DOHH2 (cell line): ENCODE measurements around the gene TENT4A.

ENCODE experiments used
- H3F3A ChIP-seq: fragments of 200-600 bp; sonication (generic), shearing (Covaris generic); 2 replicates; pipeline ENCODE4 v1.6.0; 2016; ENCODE audit warnings: antibody characterized with exemption, mild to moderate bottlenecking; ENCODE audit not compliant: control insufficient read depth, insufficient read depth
- H3K27ac ChIP-seq: fragments of 200-600 bp; sonication (generic); 2 replicates; pipeline ENCODE4 v1.5.1; 2014; ENCODE audit warnings: low read depth, mild to moderate bottlenecking, low read length, moderate library complexity
- H3K27me3 ChIP-seq: fragments of 200-600 bp; sonication (generic); 2 replicates; pipeline ENCODE4 v1.6.1; 2014; ENCODE audit warnings: mild to moderate bottlenecking, low read length, mixed read lengths; ENCODE audit not compliant: control insufficient read depth
- H3K36me3 ChIP-seq: fragments of 200-600 bp; sonication (generic); 2 replicates; pipeline ENCODE4 v1.6.1; 2014; ENCODE audit warnings: mild to moderate bottlenecking, low read length, moderate library complexity, mixed read lengths; ENCODE audit not compliant: control insufficient read depth
- H3K4me1 ChIP-seq: fragments of 200-600 bp; sonication (generic); 2 replicates; pipeline ENCODE4 v1.6.1; 2014; ENCODE audit warnings: mild to moderate bottlenecking, low read length, mixed read lengths; ENCODE audit not compliant: control insufficient read depth
- H3K4me2 ChIP-seq: fragments of 200-600 bp; sonication (generic); 2 replicates; pipeline ENCODE4 v1.6.0; 2014; ENCODE audit warnings: mild to moderate bottlenecking, low read length, moderate library complexity
- H3K4me3 ChIP-seq: fragments of 200-600 bp; sonication (generic); 2 replicates; pipeline ENCODE4 v1.5.1; 2014; ENCODE audit warnings: mild to moderate bottlenecking, low read length, mixed read lengths
- H3K79me2 ChIP-seq: fragments of 200-600 bp; sonication (generic); 2 replicates; pipeline ENCODE4 v1.6.1; 2014; ENCODE audit warnings: mild to moderate bottlenecking, low read length, mixed read lengths; ENCODE audit not compliant: control insufficient read depth
- H3K9me2 ChIP-seq: fragments of 200-600 bp; sonication (generic); replicated peaks from 2 replicates; pipeline ENCODE4 v1.6.1; 2014; ENCODE audit warnings: mild to moderate bottlenecking, low read length, mixed read lengths; ENCODE audit not compliant: control insufficient read depth
- H3K9me3 ChIP-seq: fragments of 200-600 bp; sonication (generic); 2 replicates; pipeline ENCODE4 v1.6.1; 2014; ENCODE audit warnings: antibody characterized with exemption, low read length, mixed read lengths; ENCODE audit not compliant: control insufficient read depth, insufficient read depth
- H4K20me1 ChIP-seq: fragments of 200-600 bp; sonication (generic); 2 replicates; pipeline ENCODE4 v1.6.0; 2014; ENCODE audit warnings: low read depth, mild to moderate bottlenecking, antibody characterized with exemption, low read length, moderate library complexity; ENCODE audit not compliant: control insufficient read depth, insufficient read depth
- CTCF ChIP-seq: fragments of 200-600 bp; sonication (generic); IDR thresholded peaks from one replicate; pipeline ENCODE4 v1.5.1; 2014; ENCODE audit warnings: antibody characterized with exemption, mild to moderate bottlenecking, low read depth, low read length; ENCODE audit not compliant: poor library complexity, severe bottlenecking
- EZH2phosphoT487 ChIP-seq: fragments of 200-600 bp; sonication (generic); IDR thresholded peaks from 2 replicates; pipeline ENCODE4 v1.6.1; 2017; ENCODE audit warnings: borderline replicate concordance, mild to moderate bottlenecking, antibody characterized with exemption, low read length, moderate library complexity, mixed read lengths

The TENT4A gene

DNA sequence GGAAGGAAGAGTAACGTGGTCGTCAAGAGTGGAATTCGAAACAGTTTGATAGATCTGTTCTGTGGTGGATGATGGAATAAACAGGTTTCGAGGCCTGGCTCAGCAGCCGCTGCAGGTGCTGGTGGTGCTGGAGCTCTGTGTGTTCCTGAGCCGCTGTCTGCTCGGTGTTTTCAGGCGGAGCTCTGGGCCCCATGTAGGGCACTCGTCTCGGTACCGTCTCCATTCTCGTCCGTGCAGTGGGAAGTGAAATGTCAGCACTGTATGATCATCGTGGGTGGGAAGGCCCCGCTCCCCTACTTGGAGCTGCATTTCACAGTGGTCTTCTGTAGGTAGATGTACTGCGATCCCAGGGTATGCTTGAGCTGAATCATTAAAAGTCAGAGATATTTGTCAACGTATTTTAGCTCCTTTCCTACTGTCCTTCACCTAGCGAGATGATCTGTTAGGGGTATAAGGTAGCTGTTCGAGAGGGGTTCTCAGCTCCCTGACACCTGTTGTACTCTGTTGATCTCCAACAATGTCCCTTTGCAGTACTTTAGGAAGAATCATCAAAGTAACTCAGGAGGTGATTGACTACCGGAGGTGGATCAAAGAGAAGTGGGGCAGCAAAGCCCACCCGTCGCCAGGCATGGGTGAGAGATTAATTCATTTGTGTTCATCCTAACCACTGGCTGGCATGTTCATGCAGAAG lies 35.9 kb downstream of the TENT4A start:
- peaks cover 54% of the 10 kb centered on the region for H3K79me2 ChIP-seq
- H3K4me1 ChIP-seq, result no peaks in the 10 kb centered on the region
- no peaks in the 10 kb centered on the region for H3K9me3 ChIP-seq
- H3K4me2 ChIP-seq, result no peak overlapping the region
- no peaks in the 10 kb centered on the region for H3K27me3 ChIP-seq
- H4K20me1 ChIP-seq, result peaks cover 5% of the 10 kb centered on the region; the same call in 1 of the 2 replicates
- peaks cover under 1% of the 10 kb centered on the region; the same call in 1 of the 2 replicates for H3F3A ChIP-seq
- H3K36me3 ChIP-seq, result peaks cover 98% of the 10 kb centered on the region
- H3K9me2 ChIP-seq, result no peaks in the 10 kb centered on the region
- no peak overlapping the region for H3K27ac ChIP-seq
- no peak overlapping the region for H3K4me3 ChIP-seq
- TF ChIP-seq CTCF (no peak), EZH2phosphoT487 (no peak)

GRCh38 chr5:6750142-6750840 lies 37.1 kb downstream of the TENT4A start:
- no peaks in the 10 kb centered on the region for H3K9me2 ChIP-seq
- H4K20me1 ChIP-seq, result peaks cover 5% of the 10 kb centered on the region; the same call in 1 of the 2 replicates
- H3K4me3 ChIP-seq, result no peak overlapping the region
- H3K27me3 ChIP-seq, result no peaks in the 10 kb centered on the region
- H3K4me2 ChIP-seq, result no peak overlapping the region
- H3K36me3 ChIP-seq, result peaks cover 98% of the 10 kb centered on the region
- no peaks in the 10 kb centered on the region for H3F3A ChIP-seq
- H3K79me2 ChIP-seq, result peaks cover 44% of the 10 kb centered on the region
- H3K9me3 ChIP-seq, result no peaks in the 10 kb centered on the region
- H3K27ac ChIP-seq, result no peak overlapping the region
- no peak for TF ChIP-seq CTCF
- no peak for TF ChIP-seq EZH2phosphoT487
- H3K4me1 ChIP-seq, result no peaks in the 10 kb centered on the region

GRCh38 chr5:6750951-6751685 lies 37.9 kb downstream of the TENT4A start:
- H3K4me1 ChIP-seq, result no peaks in the 10 kb centered on the region
- peaks cover 98% of the 10 kb centered on the region for H3K36me3 ChIP-seq
- H3K79me2 ChIP-seq, result peaks cover 36% of the 10 kb centered on the region
- no peaks in the 10 kb centered on the region for H3K27me3 ChIP-seq
- H3K4me3 ChIP-seq, result no peak overlapping the region
- TF ChIP-seq EZH2phosphoT487, result no peak
- no peak for TF ChIP-seq CTCF
- H3K4me2 ChIP-seq, result no peak overlapping the region
- no peak overlapping the region for H3K27ac ChIP-seq
- no peaks in the 10 kb centered on the region for H3K9me3 ChIP-seq
- no peaks in the 10 kb centered on the region for H3F3A ChIP-seq
- H4K20me1 ChIP-seq, result peaks cover 5% of the 10 kb centered on the region; the same call in 1 of the 2 replicates
- H3K9me2 ChIP-seq, result no peaks in the 10 kb centered on the region
